ENCODE data around the gene FREM1.

Gene FREM1

GRCh38 chr9:14899042-14899814, 11.0 kb downstream of the FREM1 start:
- H3K27ac ChIP-seq = no peak overlapping the region
- H4K20me1 ChIP-seq = no peaks in the 10 kb centered on the region
- H3K4me2 ChIP-seq = no peak overlapping the region
- H3K36me3 ChIP-seq = no peaks in the 10 kb centered on the region
- no peaks in the 10 kb centered on the region for H3K9me3 ChIP-seq
- H3K27me3 ChIP-seq = no peaks in the 10 kb centered on the region
- H3K4me3 ChIP-seq = no peak overlapping the region
- H3K9ac ChIP-seq = no peak overlapping the region
- H3K4me1 ChIP-seq = no peaks in the 10 kb centered on the region
- TF ChIP-seq Cebpa-rat (IDR thresholded peaks at IDR 0.05) = no peak

GRCh38 chr9:14895806-14896205, 14.4 kb downstream of the FREM1 start:
- H3K9ac ChIP-seq = no peak overlapping the region
- H3K4me2 ChIP-seq = no peak overlapping the region
- H3K27me3 ChIP-seq = no peaks in the 10 kb centered on the region
- no peak for TF ChIP-seq Cebpa-rat (IDR thresholded peaks at IDR 0.05)
- no peaks in the 10 kb centered on the region for H3K9me3 ChIP-seq
- H3K4me1 ChIP-seq = no peaks in the 10 kb centered on the region
- no peaks in the 10 kb centered on the region for H3K36me3 ChIP-seq
- no peak overlapping the region for H3K27ac ChIP-seq
- H4K20me1 ChIP-seq = no peaks in the 10 kb centered on the region
- H3K4me3 ChIP-seq = no peak overlapping the region

- H3K4me1 ChIP-seq = no peaks in the 10 kb centered on the region
- H4K20me1 ChIP-seq = no peaks in the 10 kb centered on the region
- H3K27me3 ChIP-seq = no peaks in the 10 kb centered on the region
- no peak overlapping the region for H3K9ac ChIP-seq
- no peak overlapping the region for H3K27ac ChIP-seq
- no peak overlapping the region for H3K4me3 ChIP-seq
- H3K36me3 ChIP-seq = no peaks in the 10 kb centered on the region
- no peak for TF ChIP-seq Cebpa-rat (IDR thresholded peaks at IDR 0.05)
- no peaks in the 10 kb centered on the region for H3K9me3 ChIP-seq
- no peak overlapping the region for H3K4me2 ChIP-seq
These were observed 16.9 kb downstream of the FREM1 start for GRCh38 chr9:14893280-14893679.

- Histone ChIP-seq H3K4me3 (no peak overlapping the region), H3K27me3 (no peaks in the 10 kb centered on the region), H4K20me1 (no peaks in the 10 kb centered on the region), H3K9ac (no peak overlapping the region), H3K9me3 (no peaks in the 10 kb centered on the region), H3K4me1 (peaks cover 5% of the 10 kb centered on the region; the same call in 1 of the 2 replicates), H3K4me2 (no peak overlapping the region), H3K36me3 (no peaks in the 10 kb centered on the region), H3K27ac (no peak overlapping the region)
- no peak for TF ChIP-seq Cebpa-rat (IDR thresholded peaks at IDR 0.05)
These were observed 18.9 kb downstream of the FREM1 start for GRCh38 chr9:14891332-14891731.

- Histone ChIP-seq H4K20me1 (no peaks in the 10 kb centered on the region), H3K9me3 (no peaks in the 10 kb centered on the region), H3K4me1 (peaks cover 5% of the 10 kb centered on the region; the same call in 1 of the 2 replicates), H3K27ac (no peak overlapping the region), H3K4me3 (no peak overlapping the region), H3K9ac (no peak overlapping the region), H3K27me3 (no peaks in the 10 kb centered on the region), H3K36me3 (no peaks in the 10 kb centered on the region), H3K4me2 (no peak overlapping the region)
- TF ChIP-seq Cebpa-rat (IDR thresholded peaks at IDR 0.05) = no peak
These were observed 20.8 kb downstream of the FREM1 start for GRCh38 chr9:14889451-14889850.

- H3K4me2 ChIP-seq = no peak overlapping the region
- no peak overlapping the region for H3K4me3 ChIP-seq
- H3K4me1 ChIP-seq = peaks cover 5% of the 10 kb centered on the region; the same call in 1 of the 2 replicates
- no peak overlapping the region for H3K9ac ChIP-seq
- no peaks in the 10 kb centered on the region for H3K36me3 ChIP-seq
- no peak for TF ChIP-seq Cebpa-rat (IDR thresholded peaks at IDR 0.05)
- no peaks in the 10 kb centered on the region for H4K20me1 ChIP-seq
- no peak overlapping the region for H3K27ac ChIP-seq
- H3K27me3 ChIP-seq = no peaks in the 10 kb centered on the region
- H3K9me3 ChIP-seq = no peaks in the 10 kb centered on the region
These were observed 21.4 kb downstream of the FREM1 start for GRCh38 chr9:14888875-14889274.

GRCh38 chr9:14888272-14888671, 22.0 kb downstream of the FREM1 start:
- no peaks in the 10 kb centered on the region for H3K27me3 ChIP-seq
- H3K9ac ChIP-seq = no peak overlapping the region
- no peak overlapping the region for H3K4me2 ChIP-seq
- no peaks in the 10 kb centered on the region for H3K9me3 ChIP-seq
- H3K4me1 ChIP-seq = peaks cover 5% of the 10 kb centered on the region; the same call in 1 of the 2 replicates
- no peaks in the 10 kb centered on the region for H4K20me1 ChIP-seq
- H3K4me3 ChIP-seq = no peak overlapping the region
- TF ChIP-seq Cebpa-rat (IDR thresholded peaks at IDR 0.05) = no peak
- H3K36me3 ChIP-seq = no peaks in the 10 kb centered on the region
- no peak overlapping the region for H3K27ac ChIP-seq

GRCh38 chr9:14887149-14887548, 23.1 kb downstream of the FREM1 start:
- Histone ChIP-seq H3K9me3 (no peaks in the 10 kb centered on the region), H3K36me3 (no peaks in the 10 kb centered on the region), H3K27ac (no peak overlapping the region), H3K4me2 (no peak overlapping the region), H3K27me3 (no peaks in the 10 kb centered on the region), H3K9ac (no peak overlapping the region), H3K4me1 (peaks cover 5% of the 10 kb centered on the region; the same call in 1 of the 2 replicates), H4K20me1 (no peaks in the 10 kb centered on the region), H3K4me3 (no peak overlapping the region)
- TF ChIP-seq Cebpa-rat (IDR thresholded peaks at IDR 0.05) = no peak

- H3K36me3 ChIP-seq = no peaks in the 10 kb centered on the region
- no peaks in the 10 kb centered on the region for H3K27me3 ChIP-seq
- no peak overlapping the region for H3K27ac ChIP-seq
- no peaks in the 10 kb centered on the region for H3K9me3 ChIP-seq
- H3K4me3 ChIP-seq = no peak overlapping the region
- peaks cover 5% of the 10 kb centered on the region; the same call in 1 of the 2 replicates for H3K4me1 ChIP-seq
- H4K20me1 ChIP-seq = no peaks in the 10 kb centered on the region
- TF ChIP-seq Cebpa-rat (IDR thresholded peaks at IDR 0.05) = no peak
- no peak overlapping the region for H3K4me2 ChIP-seq
- no peak overlapping the region for H3K9ac ChIP-seq
These were observed 26.8 kb downstream of the FREM1 start for GRCh38 chr9:14883310-14883944.

- Histone ChIP-seq H3K27ac (no peak overlapping the region), H3K4me3 (no peak overlapping the region), H3K4me2 (no peak overlapping the region), H3K9me3 (no peaks in the 10 kb centered on the region), H4K20me1 (no peaks in the 10 kb centered on the region), H3K9ac (no peak overlapping the region), H3K36me3 (no peaks in the 10 kb centered on the region), H3K4me1 (peaks cover 3% of the 10 kb centered on the region; the same call in 1 of the 2 replicates), H3K27me3 (no peaks in the 10 kb centered on the region)
- TF ChIP-seq Cebpa-rat (IDR thresholded peaks at IDR 0.05) = no peak
These were observed 28.1 kb downstream of the FREM1 start for GRCh38 chr9:14882090-14882489.
